ENCODE data around the gene MR1.

DNA sequence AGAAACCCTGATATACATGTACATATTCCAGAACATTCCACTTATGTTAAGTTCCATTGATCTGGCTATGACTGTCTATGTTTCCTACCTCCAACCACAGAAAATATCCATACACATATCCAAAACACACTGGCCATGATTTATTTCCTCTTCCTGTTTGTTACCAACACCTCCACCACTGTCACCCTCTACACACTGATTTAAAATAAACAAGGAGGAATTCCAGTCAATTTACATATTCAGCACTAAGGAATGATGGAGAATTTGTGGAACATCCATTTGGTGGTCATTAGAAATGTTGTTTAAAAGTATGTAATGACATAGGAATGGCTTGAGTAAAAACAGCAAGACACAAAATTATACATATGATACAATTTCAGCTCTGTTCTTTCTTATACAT is 5.6 kb upstream of the MR1 start:
- TF ChIP-seq, protein P1, sequence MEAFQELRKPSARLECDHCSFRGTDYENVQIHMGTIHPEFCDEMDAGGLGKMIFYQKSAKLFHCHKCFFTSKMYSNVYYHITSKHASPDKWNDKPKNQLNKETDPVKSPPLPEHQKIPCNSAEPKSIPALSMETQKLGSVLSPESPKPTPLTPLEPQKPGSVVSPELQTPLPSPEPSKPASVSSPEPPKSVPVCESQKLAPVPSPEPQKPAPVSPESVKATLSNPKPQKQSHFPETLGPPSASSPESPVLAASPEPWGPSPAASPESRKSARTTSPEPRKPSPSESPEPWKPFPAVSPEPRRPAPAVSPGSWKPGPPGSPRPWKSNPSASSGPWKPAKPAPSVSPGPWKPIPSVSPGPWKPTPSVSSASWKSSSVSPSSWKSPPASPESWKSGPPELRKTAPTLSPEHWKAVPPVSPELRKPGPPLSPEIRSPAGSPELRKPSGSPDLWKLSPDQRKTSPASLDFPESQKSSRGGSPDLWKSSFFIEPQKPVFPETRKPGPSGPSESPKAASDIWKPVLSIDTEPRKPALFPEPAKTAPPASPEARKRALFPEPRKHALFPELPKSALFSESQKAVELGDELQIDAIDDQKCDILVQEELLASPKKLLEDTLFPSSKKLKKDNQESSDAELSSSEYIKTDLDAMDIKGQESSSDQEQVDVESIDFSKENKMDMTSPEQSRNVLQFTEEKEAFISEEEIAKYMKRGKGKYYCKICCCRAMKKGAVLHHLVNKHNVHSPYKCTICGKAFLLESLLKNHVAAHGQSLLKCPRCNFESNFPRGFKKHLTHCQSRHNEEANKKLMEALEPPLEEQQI (IDR thresholded peaks at IDR 0.05), result no peak
- TF ChIP-seq JUN (IDR thresholded peaks at IDR 0.05; ENCODE audit: borderline replicate concordance, low read depth, low read length) (no peak), JUN (CRISPR knock-in tag; IDR thresholded peaks at IDR 0.05; ENCODE audit: borderline replicate concordance) (no peak), HNRNPK (IDR thresholded peaks at IDR 0.05; ENCODE audit: low read depth, low read length, poor library complexity, severe bottlenecking) (no peak), POLR2G (IDR thresholded peaks at IDR 0.05; ENCODE audit: low read depth, low read length) (no peak)
- TF ChIP-seq, protein P2, sequence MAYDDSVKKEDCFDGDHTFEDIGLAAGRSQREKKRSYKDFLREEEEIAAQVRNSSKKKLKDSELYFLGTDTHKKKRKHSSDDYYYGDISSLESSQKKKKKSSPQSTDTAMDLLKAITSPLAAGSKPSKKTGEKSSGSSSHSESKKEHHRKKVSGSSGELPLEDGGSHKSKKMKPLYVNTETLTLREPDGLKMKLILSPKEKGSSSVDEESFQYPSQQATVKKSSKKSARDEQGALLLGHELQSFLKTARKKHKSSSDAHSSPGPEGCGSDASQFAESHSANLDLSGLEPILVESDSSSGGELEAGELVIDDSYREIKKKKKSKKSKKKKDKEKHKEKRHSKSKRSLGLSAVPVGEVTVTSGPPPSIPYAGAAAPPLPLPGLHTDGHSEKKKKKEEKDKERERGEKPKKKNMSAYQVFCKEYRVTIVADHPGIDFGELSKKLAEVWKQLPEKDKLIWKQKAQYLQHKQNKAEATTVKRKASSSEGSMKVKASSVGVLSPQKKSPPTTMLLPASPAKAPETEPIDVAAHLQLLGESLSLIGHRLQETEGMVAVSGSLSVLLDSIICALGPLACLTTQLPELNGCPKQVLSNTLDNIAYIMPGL (CRISPR knock-in tag; IDR thresholded peaks at IDR 0.05), result no peak
- TF ChIP-seq, protein P3, sequence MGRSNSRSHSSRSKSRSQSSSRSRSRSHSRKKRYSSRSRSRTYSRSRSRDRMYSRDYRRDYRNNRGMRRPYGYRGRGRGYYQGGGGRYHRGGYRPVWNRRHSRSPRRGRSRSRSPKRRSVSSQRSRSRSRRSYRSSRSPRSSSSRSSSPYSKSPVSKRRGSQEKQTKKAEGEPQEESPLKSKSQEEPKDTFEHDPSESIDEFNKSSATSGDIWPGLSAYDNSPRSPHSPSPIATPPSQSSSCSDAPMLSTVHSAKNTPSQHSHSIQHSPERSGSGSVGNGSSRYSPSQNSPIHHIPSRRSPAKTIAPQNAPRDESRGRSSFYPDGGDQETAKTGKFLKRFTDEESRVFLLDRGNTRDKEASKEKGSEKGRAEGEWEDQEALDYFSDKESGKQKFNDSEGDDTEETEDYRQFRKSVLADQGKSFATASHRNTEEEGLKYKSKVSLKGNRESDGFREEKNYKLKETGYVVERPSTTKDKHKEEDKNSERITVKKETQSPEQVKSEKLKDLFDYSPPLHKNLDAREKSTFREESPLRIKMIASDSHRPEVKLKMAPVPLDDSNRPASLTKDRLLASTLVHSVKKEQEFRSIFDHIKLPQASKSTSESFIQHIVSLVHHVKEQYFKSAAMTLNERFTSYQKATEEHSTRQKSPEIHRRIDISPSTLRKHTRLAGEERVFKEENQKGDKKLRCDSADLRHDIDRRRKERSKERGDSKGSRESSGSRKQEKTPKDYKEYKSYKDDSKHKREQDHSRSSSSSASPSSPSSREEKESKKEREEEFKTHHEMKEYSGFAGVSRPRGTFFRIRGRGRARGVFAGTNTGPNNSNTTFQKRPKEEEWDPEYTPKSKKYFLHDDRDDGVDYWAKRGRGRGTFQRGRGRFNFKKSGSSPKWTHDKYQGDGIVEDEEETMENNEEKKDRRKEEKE (IDR thresholded peaks at IDR 0.05; ENCODE audit: borderline replicate concordance in 1 of 2, control insufficient read depth in 1 of 2, low read depth in 2 of 2, low read length in 1 of 2), result no peak
